Nephron progenitor cell (in vitro differentiated cells): ENCODE data around the gene MECR.

Source experiments
- DNase-seq: peaks from one replicate; pipeline ENCODE4 v3.0.0; 2021
- H3K27ac Mint-ChIP-seq: 2 replicates; pipeline ENCODE4 v1.8.0; 2021; ENCODE audit warnings: mild to moderate bottlenecking, moderate library complexity, mixed read lengths
- H3K27me3 Mint-ChIP-seq: 2 replicates; pipeline ENCODE4 v1.8.0; 2021; ENCODE audit warnings: mild to moderate bottlenecking, low read depth, mixed read lengths; ENCODE audit not compliant: poor library complexity
- H3K36me3 Mint-ChIP-seq: 2 replicates; pipeline ENCODE4 v1.8.0; 2021; ENCODE audit warnings: low read depth, mixed read lengths
- H3K4me1 Mint-ChIP-seq: 2 replicates; pipeline ENCODE4 v1.8.0; 2021; ENCODE audit warnings: mixed read lengths
- H3K4me3 Mint-ChIP-seq: 2 replicates; pipeline ENCODE4 v1.8.0; 2021; ENCODE audit warnings: mild to moderate bottlenecking, moderate library complexity, mixed read lengths
- H3K9me3 Mint-ChIP-seq: 2 replicates; pipeline ENCODE4 v1.8.0; 2021; ENCODE audit warnings: mild to moderate bottlenecking, moderate library complexity, mixed read lengths
- TF ChIP-seq, protein P1 (sequence below): fragments of 200-600 bp; sonication (generic); IDR thresholded peaks from 2 replicates; pipeline ENCODE4 v1.5.0; 2021; ENCODE audit warnings: antibody characterized with exemption

MECR gene

DNA sequence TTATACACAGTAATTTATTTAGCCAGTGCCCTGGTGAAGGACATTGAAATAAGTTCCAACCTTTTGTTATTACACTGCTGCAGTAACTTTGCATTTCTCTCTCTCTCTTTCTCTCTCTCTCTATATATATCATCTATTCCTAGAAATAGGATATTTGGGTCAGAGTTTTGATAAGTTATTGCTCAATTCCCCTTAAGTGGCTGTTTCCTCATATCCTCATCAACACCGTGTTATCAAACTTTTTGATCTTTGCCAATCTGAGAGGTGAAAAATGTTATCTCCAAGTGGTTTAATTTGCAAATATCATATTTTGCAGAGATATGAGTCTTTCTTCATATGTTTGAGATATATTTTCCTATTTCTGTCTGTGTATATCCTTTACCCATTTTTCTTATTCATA lies 47.4 kb downstream of the MECR start:
- Mint-ChIP-seq H3K27me3 (no peaks in the 10 kb centered on the region), H3K4me3 (peak overlapping the region; percentile 15)
- DNase-seq, result no peak

DNA sequence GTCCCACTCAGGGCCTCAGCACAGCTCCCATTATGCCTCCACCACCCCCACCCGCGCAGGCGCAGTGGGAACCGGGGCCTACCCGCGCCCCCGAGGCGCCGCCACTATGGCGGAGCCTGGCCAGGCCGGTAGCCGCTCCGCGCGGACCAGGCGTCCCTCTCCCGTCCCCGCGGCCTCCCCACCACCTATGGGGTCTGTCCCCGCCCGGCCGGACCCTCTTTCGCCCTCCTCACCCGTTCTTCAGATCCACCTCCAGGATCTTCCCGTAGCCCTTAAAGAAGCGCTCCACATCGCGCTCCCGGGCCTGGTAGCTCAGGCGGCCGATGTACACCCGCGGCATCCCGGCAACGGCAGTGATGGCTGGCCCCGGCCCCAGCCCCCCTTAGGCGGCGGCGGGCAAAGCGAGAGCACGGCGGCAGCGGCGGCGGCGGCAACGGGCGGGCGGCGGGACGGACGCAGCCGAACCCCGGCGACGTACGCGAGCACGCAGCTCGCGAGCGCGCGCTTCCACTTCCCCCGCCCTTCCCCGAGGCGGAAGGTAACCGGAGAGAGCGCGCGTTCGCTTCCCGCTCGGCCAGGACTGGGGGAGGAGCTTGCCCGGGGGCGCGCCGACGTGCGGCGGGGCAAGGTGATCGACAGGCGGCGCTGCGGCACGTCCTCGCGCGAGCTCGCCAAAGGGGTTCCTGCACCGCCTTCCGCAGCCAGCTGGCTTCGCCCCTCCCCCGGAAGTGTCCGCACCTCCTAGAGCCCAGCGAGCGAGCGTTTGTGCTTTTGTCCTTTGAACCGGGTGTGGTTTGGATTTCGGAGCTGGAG lies 49.1 kb downstream of the MECR start, which contains the start of gene SRSF4:
SRSF4 (minus strand) TSS at position 488 of the 813 bp plus-strand sequence; CDS start at position 340, 148 bp downstream.
- Mint-ChIP-seq H3K4me3 (peak within 1 kb of the TSS; percentile 96), H3K36me3 (peaks cover 35% of the 10 kb centered on the region), H3K4me1 (peaks cover 29% of the 10 kb centered on the region), H3K27me3 (no peaks in the 10 kb centered on the region), H3K27ac (peak within 1 kb of the TSS; percentile 99), H3K9me3 (peaks cover 25% of the 10 kb centered on the region)
- peak; percentile 98 for DNase-seq
- TF ChIP-seq, protein P1, sequence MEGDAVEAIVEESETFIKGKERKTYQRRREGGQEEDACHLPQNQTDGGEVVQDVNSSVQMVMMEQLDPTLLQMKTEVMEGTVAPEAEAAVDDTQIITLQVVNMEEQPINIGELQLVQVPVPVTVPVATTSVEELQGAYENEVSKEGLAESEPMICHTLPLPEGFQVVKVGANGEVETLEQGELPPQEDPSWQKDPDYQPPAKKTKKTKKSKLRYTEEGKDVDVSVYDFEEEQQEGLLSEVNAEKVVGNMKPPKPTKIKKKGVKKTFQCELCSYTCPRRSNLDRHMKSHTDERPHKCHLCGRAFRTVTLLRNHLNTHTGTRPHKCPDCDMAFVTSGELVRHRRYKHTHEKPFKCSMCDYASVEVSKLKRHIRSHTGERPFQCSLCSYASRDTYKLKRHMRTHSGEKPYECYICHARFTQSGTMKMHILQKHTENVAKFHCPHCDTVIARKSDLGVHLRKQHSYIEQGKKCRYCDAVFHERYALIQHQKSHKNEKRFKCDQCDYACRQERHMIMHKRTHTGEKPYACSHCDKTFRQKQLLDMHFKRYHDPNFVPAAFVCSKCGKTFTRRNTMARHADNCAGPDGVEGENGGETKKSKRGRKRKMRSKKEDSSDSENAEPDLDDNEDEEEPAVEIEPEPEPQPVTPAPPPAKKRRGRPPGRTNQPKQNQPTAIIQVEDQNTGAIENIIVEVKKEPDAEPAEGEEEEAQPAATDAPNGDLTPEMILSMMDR, result peak; percentile 49

More for the DNA sequence above, 47.4 kb downstream of the MECR start:
- peaks cover 9% of the 10 kb centered on the region for H3K9me3 Mint-ChIP-seq
- peaks cover 19% of the 10 kb centered on the region for H3K36me3 Mint-ChIP-seq
- TF ChIP-seq, protein P1, result no peak
- H3K27ac Mint-ChIP-seq, result no peak overlapping the region
- H3K4me1 Mint-ChIP-seq, result peaks cover 29% of the 10 kb centered on the region

DNA sequence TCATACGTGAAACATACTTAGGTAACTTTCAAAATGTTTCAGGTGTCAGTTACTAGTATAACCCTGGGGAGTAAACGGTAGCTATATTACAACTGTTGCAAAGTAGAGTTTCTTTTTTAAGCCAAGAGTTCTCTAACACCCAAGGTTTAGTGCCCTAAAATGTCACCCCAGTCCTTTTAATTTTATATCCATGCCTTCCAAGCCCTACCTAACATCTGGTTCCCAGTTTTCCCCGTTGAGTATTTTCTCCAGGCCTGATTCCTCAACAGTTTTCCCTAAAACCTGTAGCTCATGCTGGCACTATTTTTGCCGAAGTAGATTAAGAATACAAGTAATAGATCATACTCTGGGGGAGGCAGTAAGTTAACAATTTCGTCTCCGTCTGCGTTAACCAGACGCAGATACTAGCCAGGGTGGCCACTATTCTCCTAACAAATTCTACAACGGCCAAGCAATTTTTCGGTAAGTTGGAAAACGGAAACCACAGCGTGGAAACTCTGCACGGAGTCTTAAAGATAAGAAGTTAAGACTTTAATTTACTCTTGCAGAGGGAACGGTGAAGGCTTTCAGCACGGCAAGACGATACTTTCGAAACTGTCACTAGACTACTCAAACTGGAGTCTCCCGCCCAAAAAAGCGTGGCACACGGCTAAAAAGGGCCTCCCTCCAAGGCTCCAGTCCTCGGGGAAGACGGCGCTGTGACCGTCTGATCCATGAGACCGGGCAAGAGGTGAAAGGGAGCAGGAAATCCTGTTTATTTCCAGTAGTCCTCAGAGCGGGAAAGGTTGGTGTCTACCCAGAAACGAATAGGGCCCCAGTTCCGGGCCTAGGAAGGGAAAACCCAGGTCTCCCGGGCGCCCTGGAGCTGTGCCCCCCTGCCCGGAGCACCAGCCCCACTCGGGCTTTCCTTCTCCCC lies 50.0 kb downstream of the MECR start:
- Mint-ChIP-seq H3K36me3 (peaks cover 44% of the 10 kb centered on the region), H3K4me1 (peaks cover 29% of the 10 kb centered on the region), H3K4me3 (peak overlapping the region; percentile 96), H3K27ac (peak overlapping the region; percentile 99), H3K27me3 (no peaks in the 10 kb centered on the region), H3K9me3 (peaks cover 34% of the 10 kb centered on the region)
- TF ChIP-seq, protein P1, result no peak
- DNase-seq, result no peak

DNA sequence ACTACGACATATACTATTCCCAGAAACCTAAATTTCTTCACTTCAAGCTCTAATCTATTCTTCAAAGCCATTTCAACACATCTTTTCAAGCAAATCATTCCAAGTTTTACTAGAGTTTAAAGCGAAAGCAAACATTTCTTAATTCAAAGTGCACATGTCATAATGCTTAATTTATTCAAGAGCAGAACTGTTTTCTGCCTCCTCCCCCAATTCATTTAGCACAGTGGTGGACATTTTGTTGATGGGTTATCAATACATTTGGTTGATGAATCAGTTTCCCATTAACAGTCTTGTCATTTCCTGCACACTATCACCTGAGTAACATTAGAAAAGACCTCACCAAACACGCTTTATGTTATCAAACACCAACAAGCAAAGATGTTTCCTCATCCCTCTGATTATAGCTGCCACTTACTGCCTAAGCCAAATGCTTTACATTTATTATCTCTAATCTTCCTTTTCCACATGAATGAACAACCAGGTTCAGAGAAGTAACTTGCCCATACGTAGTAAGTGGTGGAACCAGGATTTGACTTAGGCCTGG lies 51.0 kb downstream of the MECR start:
- Mint-ChIP-seq H3K9me3 (peaks cover 36% of the 10 kb centered on the region), H3K36me3 (peaks cover 51% of the 10 kb centered on the region), H3K4me3 (peak overlapping the region; percentile 96), H3K27me3 (no peaks in the 10 kb centered on the region), H3K4me1 (peaks cover 29% of the 10 kb centered on the region), H3K27ac (peak overlapping the region; percentile 5)
- no peak for DNase-seq
- TF ChIP-seq, protein P1, result no peak

DNA sequence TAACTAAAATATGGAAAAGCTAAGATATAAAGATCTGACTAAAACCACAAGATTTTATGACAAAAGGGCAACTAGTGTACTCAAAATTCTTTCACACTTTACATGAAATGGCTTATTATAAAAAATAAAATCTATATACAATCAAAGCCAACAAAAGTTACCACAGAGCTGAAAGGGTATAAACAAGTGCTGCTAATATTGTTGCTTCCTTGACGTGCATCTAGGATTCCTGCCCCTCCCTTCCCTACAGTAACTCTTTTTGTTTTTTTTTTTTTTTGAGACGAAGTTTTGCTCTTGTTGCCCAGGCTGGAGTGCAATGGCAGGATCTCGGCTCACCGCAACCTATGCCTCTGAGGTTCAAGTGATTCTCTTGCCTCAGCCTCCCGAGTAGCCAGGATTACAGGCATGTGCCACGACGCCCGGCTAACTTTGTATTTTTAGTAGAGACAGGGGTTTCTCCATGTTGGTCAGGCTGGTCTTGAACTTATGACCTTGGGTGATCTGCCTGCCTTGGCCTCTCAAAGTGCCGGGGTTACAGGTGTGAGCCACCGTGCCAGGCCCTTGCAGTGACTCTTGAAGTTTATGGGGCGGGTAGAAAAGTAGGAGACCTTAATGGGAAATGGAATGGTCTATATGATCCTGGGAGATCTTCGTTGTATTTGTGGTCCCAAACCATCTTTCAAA lies 53.6 kb downstream of the MECR start:
- peaks cover 43% of the 10 kb centered on the region for H3K9me3 Mint-ChIP-seq
- H3K27me3 Mint-ChIP-seq, result no peaks in the 10 kb centered on the region
- H3K4me3 Mint-ChIP-seq, result no peak overlapping the region
- H3K27ac Mint-ChIP-seq, result no peak overlapping the region
- peaks cover 32% of the 10 kb centered on the region for H3K4me1 Mint-ChIP-seq
- no peak for DNase-seq
- H3K36me3 Mint-ChIP-seq, result peaks cover 67% of the 10 kb centered on the region
- TF ChIP-seq, protein P1, result no peak
